Erythroblast (primary cell): Measurements from ENCODE around the gene DHDDS.

Experiments
- GATA1 ChIP-seq: IDR thresholded peaks from 2 replicates; pipeline ENCODE4 v1.6.1; 2011; ENCODE audit warnings: low read depth, mild to moderate bottlenecking, control low read depth, low read length, moderate library complexity
- POLR2A ChIP-seq: IDR thresholded peaks from 2 replicates; pipeline ENCODE4 v1.6.1; 2011; ENCODE audit warnings: mild to moderate bottlenecking, low read length

DNA sequence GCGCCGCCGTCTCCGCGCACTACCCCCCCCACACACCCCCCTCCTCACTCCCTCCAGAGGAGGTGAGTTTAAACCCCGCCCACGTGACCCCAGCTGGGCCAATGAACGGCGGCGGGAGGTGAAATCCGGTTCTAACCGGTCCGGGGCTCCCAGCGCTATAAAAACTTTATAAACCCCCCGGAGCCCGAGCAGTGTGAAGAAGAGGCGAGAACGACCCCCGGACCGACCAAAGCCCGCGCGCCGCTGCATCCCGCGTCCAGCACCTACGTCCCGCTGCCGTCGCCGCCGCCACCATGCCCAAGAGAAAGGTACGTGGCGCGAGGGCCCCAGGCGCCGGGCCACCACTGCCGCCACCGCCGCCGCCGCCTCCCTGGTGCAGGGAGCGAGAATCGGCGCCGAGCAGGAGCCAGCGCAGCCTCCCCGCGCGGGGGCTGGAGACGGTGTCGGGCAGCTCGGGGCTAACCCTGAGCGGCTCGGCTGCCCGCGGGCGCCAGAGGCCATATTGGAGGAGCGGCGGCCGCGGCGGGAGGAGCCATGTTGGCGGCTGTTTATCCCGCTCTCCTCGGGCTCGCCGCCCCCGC, 40.3 kb downstream of the DHDDS start, which contains the start of gene HMGN2:
- TF ChIP-seq POLR2A (peak; percentile 66), GATA1 (no peak)
